Transverse colon (tissue), 4 donors: ENCODE data around the gene CAST. TPM values are rescaled to one million over a fixed set of nuclear protein-coding genes. Genes with fewer than 3 reads are reported as not detected.

Experiments used
- DNase-seq: peaks from one replicate; pipeline ENCODE4 v3.0.0-alpha.2; 2019
- H3K27ac ChIP-seq, 4 donors: fragments of 200-600 bp; sonication (generic); 2 replicates each; pipeline ENCODE4 v1.5.1; 2016 to 2018; ENCODE audit warnings: inconsistent platforms in 4 of 4
- H3K27me3 ChIP-seq: fragments of 200-600 bp; sonication (generic); 2 replicates; pipeline ENCODE4 v1.5.1; 2017; ENCODE audit warnings: inconsistent platforms
- H3K36me3 ChIP-seq, 4 donors: fragments of 200-600 bp; sonication (generic); 2 replicates each; pipeline ENCODE4 v1.5.1; 2017 to 2019; ENCODE audit warnings: inconsistent platforms in 4 of 4
- H3K4me1 ChIP-seq, 4 donors: fragments of 200-600 bp; sonication (generic); 2 replicates each; pipeline ENCODE4 v1.5.1; 2017 to 2020; ENCODE audit warnings: inconsistent platforms in 4 of 4
- H3K4me3 ChIP-seq, 4 donors: fragments of 200-600 bp; sonication (generic); 1 replicate in 1 of 4; 2 replicates in 3 of 4; pipeline versions ENCODE4 v1.5.1 to v1.6.1; 2017 to 2019; ENCODE audit warnings: inconsistent platforms in 4 of 4
- H3K9me3 ChIP-seq, 2 donors: fragments of 200-600 bp; sonication (generic); 2 replicates each; pipeline ENCODE4 v1.5.1; 2017 to 2019; ENCODE audit warnings: inconsistent platforms in 2 of 2
- CTCF ChIP-seq, 5 experiments: fragments of 200-600 bp in 3 of 5; fragments of 450-650 bp in 2 of 5; sonication (generic) in 3 of 5; IDR thresholded peaks; 1 replicate in 2 of 5; 2 replicates in 3 of 5; pipeline ENCODE4 v1.5.1; 2016 to 2017; ENCODE audit warnings: antibody characterized with exemption in 5 of 5, inconsistent platforms in 3 of 5, mild to moderate bottlenecking in 2 of 5, moderate library complexity in 1 of 5
- EP300 ChIP-seq: sonication (generic); formaldehyde crosslinking; IDR thresholded peaks from one replicate; pipeline ENCODE4 v1.6.1; 2017; ENCODE audit warnings: antibody characterized with exemption, low read depth
- POLR2A ChIP-seq: fragments of 450-650 bp; IDR thresholded peaks from one replicate; pipeline ENCODE4 v1.6.1; 2016; ENCODE audit warnings: antibody characterized with exemption, mild to moderate bottlenecking, moderate library complexity
- POLR2AphosphoS5 ChIP-seq, 3 donors: sonication (generic); formaldehyde crosslinking; IDR thresholded peaks; one replicate each; pipeline ENCODE4 v1.6.1; 2016; ENCODE audit warnings: antibody characterized with exemption in 3 of 3
- whole genome bisulfite sequencing, 2 donors: methylation state at CpG; one replicate each; pipeline ENCODE4 v1.1.5; 2018; ENCODE audit warnings: low coverage in 1 of 2; 5-methylcytosine and 5-hydroxymethylcytosine counted together
- in situ Hi-C, 4 donors: fragments of 200-750 bp; cut with MboI; loops; one replicate each; pipeline versions ENCODE4 v1.15.0 to v1.15.1; 2017; ENCODE audit warnings: low sequenced_read_pairs in 3 of 4, low pct_ligation_motif_present in 1 of 4, low pct_unique_long_range_greater_than_20kb in 1 of 4
- intact Hi-C: fragments of 100-400 bp; cut with DNase I; formaldehyde crosslinking; loops from one replicate; pipeline ENCODE4 v1.15.1; 2023; ENCODE audit warnings: low total_unique reads
- total RNA-seq, 4 donors: library from RNA; depleted of rRNA; stranded (reverse); fragments of >200 nt; gene quantifications; one replicate each; pipeline ENCODE4 v1.1.0, GENCODE V29; 2016

CAST gene
- total RNA-seq, 4 donors from 2014 or later: 237 to 556 (median 335) TPM

DNA sequence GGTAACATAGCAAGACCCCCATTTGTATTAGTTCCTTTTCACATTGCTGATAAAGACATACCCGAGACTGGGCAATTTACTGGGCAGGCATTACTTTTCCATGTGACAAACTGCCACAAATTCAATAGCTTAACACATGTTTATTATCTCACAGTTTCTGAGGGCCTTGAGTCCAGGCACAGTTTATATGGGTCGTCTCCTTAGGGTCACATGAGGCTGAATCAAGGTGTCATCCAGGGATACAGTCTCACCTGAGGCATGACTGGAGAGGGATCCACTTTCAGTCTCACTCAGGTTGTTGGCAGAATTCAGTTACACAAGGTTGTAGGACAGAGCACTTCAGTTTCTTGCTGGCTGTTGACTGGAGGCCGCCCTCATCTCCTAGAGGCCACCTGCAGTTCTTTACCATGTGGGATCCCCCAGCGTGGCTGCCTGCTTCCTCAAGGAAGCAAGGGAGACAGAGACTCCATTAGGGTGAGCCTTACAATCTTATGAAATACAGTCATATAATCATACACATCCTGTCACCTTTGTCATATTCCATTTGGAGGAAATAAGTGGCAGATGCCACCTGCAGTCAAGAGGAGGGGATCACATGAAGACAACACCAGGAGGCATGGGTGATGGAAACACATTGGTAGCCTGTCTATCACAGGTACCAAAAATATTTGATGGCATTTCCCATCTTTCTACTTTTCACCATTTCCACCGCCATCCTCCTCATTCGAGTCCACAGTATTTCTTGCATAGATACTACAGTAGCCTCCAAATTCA, 160.7 kb downstream of the CAST start:
- no peaks in the 10 kb centered on the region for H3K27me3 ChIP-seq
- in situ Hi-C loops: no loop called here

DNA sequence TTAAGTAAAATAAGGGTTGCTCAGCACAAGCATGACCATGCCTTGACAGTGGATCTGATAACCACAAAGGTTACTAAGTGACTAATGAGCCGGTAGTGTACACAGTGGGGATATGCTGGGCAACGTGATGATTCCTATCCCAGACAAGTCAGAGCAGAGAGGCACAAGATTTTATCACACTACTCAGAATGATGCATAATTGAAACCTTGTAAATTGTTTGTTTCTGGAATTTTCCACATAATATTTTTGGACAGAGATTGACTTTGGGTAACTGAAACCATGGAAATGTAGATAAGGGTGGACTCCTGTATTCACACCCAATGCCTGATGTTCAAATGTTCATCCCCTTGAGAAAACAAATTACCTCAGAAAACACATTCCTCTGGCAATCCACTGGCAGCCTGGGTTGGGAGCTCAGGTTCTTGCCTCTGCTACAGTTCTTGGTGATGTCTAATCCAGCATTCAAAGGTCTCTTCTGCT, 161.8 kb downstream of the CAST start:
- WGBS, 2 donors: 40 to 55% methylated on average over 2 of the region's 2 CpGs

More for the DNA sequence above, 160.7 kb downstream of the CAST start:
- Histone ChIP-seq H3K4me3 (no peak overlapping the region), H3K36me3 (no peaks in the 10 kb centered on the region), H3K4me1 (peaks cover 0 to 3% (median 0%) of the 10 kb centered on the region in 4 donors), H3K9me3 (no peaks in the 10 kb centered on the region), H3K27ac (no peak overlapping the region)
- no peak for DNase-seq
- 91 to 92% methylated on average over 4 to 6 of the region's 6 CpGs for WGBS, 2 donors
- intact Hi-C loops: no loop called here
- TF ChIP-seq EP300: no peak
- TF ChIP-seq POLR2AphosphoS5 (IDR thresholded peaks at IDR 0.05): no peak
- no peak for TF ChIP-seq POLR2A
- no peak for TF ChIP-seq CTCF (IDR thresholded peaks at IDR 0.05)

More for the DNA sequence above, 161.8 kb downstream of the CAST start:
- intact Hi-C loops (no loop called here), in situ Hi-C loops (no loop called here)
- TF ChIP-seq EP300 (no peak), CTCF (IDR thresholded peaks at IDR 0.05) (no peak), POLR2AphosphoS5 (IDR thresholded peaks at IDR 0.05) (no peak)
- H3K9me3 ChIP-seq: no peaks in the 10 kb centered on the region
- no peak overlapping the region for H3K4me3 ChIP-seq
- no peak for DNase-seq
- H3K36me3 ChIP-seq: no peaks in the 10 kb centered on the region
- peaks cover 0 to 3% (median 0%) of the 10 kb centered on the region in 4 donors for H3K4me1 ChIP-seq
- H3K27me3 ChIP-seq: no peaks in the 10 kb centered on the region
- no peak overlapping the region for H3K27ac ChIP-seq

Other genes with a start within 250 kb of the CAST start
- 1 to 10 TPM in 2 of 4 donors, not detected in 2; 1.6 to 2.5 TPM for gene PCSK1, start 229.1 kb upstream of the CAST start, total RNA-seq
- 10 to 100 TPM; 22.7 to 93.9 (median 73.3) TPM for gene ERAP1, start 145.6 kb downstream of the CAST start, total RNA-seq
- gene ERAP2, start 214.1 kb downstream of the CAST start, total RNA-seq: 10 to 100 TPM in 3 of 4 donors, 1 to 10 TPM in 1; 7.1 to 39.1 (median 33.1) TPM